ENCODE data around the gene STAT6.

- TF ChIP-seq CTCF (IDR thresholded peaks at IDR 0.05; ENCODE audit: insufficient read depth, low read length, poor library complexity, severe bottlenecking) (peak; percentile 72), EZH2phosphoT487 (conservative IDR thresholded peaks at IDR 0.05; ENCODE audit: low read length) (no peak)
Observed at GRCh38 chr12:57069523-57069922, 41.6 kb downstream of the STAT6 start.

All from SU-DHL-6 (cell line).